K562 (cell line): ENCODE data around the gene LPAR3. TPM values are rescaled to one million over a fixed set of nuclear protein-coding genes. Genes with fewer than 3 reads are reported as not detected.

ENCODE experiments used
- ATAC-seq: fragments of 200-7000 bp; cut with Tn5 transposase; 3 replicates; pipeline ENCODE4 v1.9.1; 2020; ENCODE audit warnings: moderate library complexity
- Bru-seq: library from RNA; stranded (reverse); fragments of 400-500 nt; gene quantifications from one replicate; lab custom pipeline; 2021; lab: Mats Ljungman, UMichigan
- BruChase-seq, 2 experiments: library from RNA; stranded (reverse); fragments of 400-500 nt; gene quantifications; one replicate each; lab custom pipeline; 2021; lab: Mats Ljungman, UMichigan
- BruUV-seq: library from RNA; stranded (reverse); fragments of 400-500 nt; replicated peaks from 2 replicates; lab custom pipeline; 2021; lab: Mats Ljungman, UMichigan
- CTCF ChIA-PET: fragments of 300-600 bp; formaldehyde crosslinking; extraction: SDS; loops from one replicate; lab custom pipeline; 2021; ENCODE audit warnings: low intra/inter-chr PET ratio; lab: Yijun Ruan, JAX
- POLR2A ChIA-PET: fragments of 300-600, 350-650 bp; sonication (Branson Sonifier 250); formaldehyde crosslinking; extraction: SDS; loops from one replicate; lab custom pipeline; 2021; ENCODE audit warnings: antibody characterized with exemption, inconsistent platforms; lab: Yijun Ruan, JAX
- DNase-seq, 4 experiments: peaks; one replicate each; pipeline versions ENCODE4 v3.0.0 to v3.0.0-alpha.2; 2011 to 2018; ENCODE audit warnings: low spot score in 3 of 4, mixed read lengths in 3 of 4; ENCODE audit errors: extremely low read depth in 1 of 4
- FAIRE-seq: peaks from 2 replicates; lab custom pipeline; 2011; peaks lifted over from hg19 to GRCh38; lab: Jason Lieb, UNC
- H2AFZ ChIP-seq: 2 replicates; pipeline ENCODE4 v1.6.0; 2011; ENCODE audit warnings: low read depth, low read length, control low read depth, inconsistent platforms
- H3K27ac ChIP-seq: fragments of 200-600 bp; 3 replicates; pipeline ENCODE4 v1.8.0; 2011; ENCODE audit warnings: low read depth, mild to moderate bottlenecking, control low read depth, inconsistent platforms, low read length, moderate library complexity, mixed read lengths; ENCODE audit errors: extremely low read depth
- H3K27me3 ChIP-seq, 2 experiments: fragments of 300-600 bp in 1 of 2; 2 replicates in 1 of 2; 3 replicates in 1 of 2; pipeline versions ENCODE4 v1.6.0 to v1.8.0; 2011; ENCODE audit warnings: inconsistent platforms in 2 of 2, low read length in 2 of 2, mild to moderate bottlenecking in 1 of 2, mixed read lengths in 1 of 2, moderate library complexity in 1 of 2; ENCODE audit not compliant: control insufficient read depth in 2 of 2, insufficient read depth in 2 of 2
- H3K36me3 ChIP-seq: fragments of 300-600 bp; 3 replicates; pipeline ENCODE4 v1.8.0; 2011; ENCODE audit warnings: mild to moderate bottlenecking, low read length, inconsistent platforms; ENCODE audit not compliant: control insufficient read depth, insufficient read depth
- H3K4me1 ChIP-seq, 2 experiments: fragments of 200-600 bp in 1 of 2; replicated peaks in 1 of 2; 2 replicates in 1 of 2; 3 replicates in 1 of 2; pipeline versions ENCODE4 v1.5.1 to v1.8.0; 2011; ENCODE audit warnings: inconsistent platforms in 2 of 2, low read length in 2 of 2, mild to moderate bottlenecking in 1 of 2, mixed read lengths in 1 of 2, moderate library complexity in 1 of 2; ENCODE audit not compliant: control insufficient read depth in 2 of 2, insufficient read depth in 2 of 2
- H3K4me2 ChIP-seq: 2 replicates; pipeline ENCODE4 v1.6.1; 2011; ENCODE audit warnings: low read length, control low read depth, inconsistent platforms, mixed read lengths; ENCODE audit not compliant: insufficient read depth
- H3K4me3 ChIP-seq: fragments of 200-600 bp; sonication (generic), shearing (Covaris generic); 2 replicates; pipeline ENCODE4 v1.5.1; 2016; ENCODE audit warnings: control low read depth, inconsistent platforms
- H3K79me2 ChIP-seq: fragments of 200-600 bp; 3 replicates; pipeline ENCODE4 v1.8.0; 2011; ENCODE audit warnings: low read length, inconsistent platforms; ENCODE audit not compliant: control insufficient read depth, insufficient read depth
- H3K9ac ChIP-seq, 2 experiments: 2 replicates each; pipeline versions ENCODE4 v1.6.0 to v1.6.1; 2011; ENCODE audit warnings: low read depth in 2 of 2, low read length in 2 of 2, control low read depth in 1 of 2, inconsistent platforms in 1 of 2, mild to moderate bottlenecking in 1 of 2, mixed read lengths in 1 of 2; ENCODE audit not compliant: insufficient read depth in 1 of 2
- H3K9me1 ChIP-seq: one replicate; pipeline ENCODE4 v1.6.0; 2011; ENCODE audit warnings: inconsistent platforms, mild to moderate bottlenecking, low read length, moderate library complexity; ENCODE audit not compliant: control insufficient read depth, insufficient read depth
- H3K9me3 ChIP-seq: replicated peaks from 2 replicates; pipeline ENCODE4 v1.5.1; 2011; ENCODE audit warnings: low read depth, low read length, inconsistent platforms; ENCODE audit not compliant: control insufficient read depth, insufficient read depth
- H4K20me1 ChIP-seq: replicated peaks from 2 replicates; pipeline ENCODE4 v1.6.1; 2011; ENCODE audit warnings: low read length, inconsistent platforms, mixed read lengths; ENCODE audit not compliant: control insufficient read depth, insufficient read depth
- ARID2 ChIP-seq: fragments of 450-650 bp; IDR thresholded peaks from 2 replicates; pipeline ENCODE4 v1.6.1; 2017; ENCODE audit warnings: antibody characterized with exemption, mild to moderate bottlenecking
- CBX1 ChIP-seq: sonication (generic); IDR thresholded peaks from 2 replicates; pipeline ENCODE4 v1.6.1; 2016; ENCODE audit warnings: antibody characterized with exemption, low read depth, mild to moderate bottlenecking
- CC2D1A ChIP-seq: fragments of 450-650 bp; IDR thresholded peaks from 2 replicates; pipeline ENCODE4 v1.6.1; 2017; ENCODE audit warnings: mild to moderate bottlenecking
- DEAF1 ChIP-seq: fragments of 450-650 bp; formaldehyde crosslinking; IDR thresholded peaks from 2 replicates; pipeline ENCODE4 v1.4.0; 2020; ENCODE audit warnings: mild to moderate bottlenecking, moderate library complexity
- HDAC2 ChIP-seq: fragments of 450-650 bp; IDR thresholded peaks from 2 replicates; pipeline ENCODE4 v1.6.1; 2016; ENCODE audit warnings: mild to moderate bottlenecking
- KLF1 ChIP-seq: fragments of 450-650 bp; IDR thresholded peaks from 2 replicates; pipeline ENCODE4 v1.6.1; 2016; ENCODE audit warnings: missing genetic modification characterization, missing compliant biosample characterization
- MBD2 ChIP-seq: sonication (generic); IDR thresholded peaks from 2 replicates; pipeline ENCODE4 v1.6.1; 2016; ENCODE audit warnings: low read depth, borderline replicate concordance
- NBN ChIP-seq: fragments of 450-650 bp; IDR thresholded peaks from 2 replicates; pipeline ENCODE4 v1.6.1; 2016; ENCODE audit warnings: low read depth, mild to moderate bottlenecking
- NCOA1 ChIP-seq: fragments of 450-650 bp; IDR thresholded peaks from 2 replicates; pipeline ENCODE4 v1.6.1; 2016; ENCODE audit warnings: low read depth
- NCOA4 ChIP-seq: fragments of 450-650 bp; IDR thresholded peaks from 2 replicates; pipeline ENCODE4 v1.6.1; 2018; ENCODE audit warnings: mild to moderate bottlenecking; ENCODE audit not compliant: partially characterized antibody
- NCOA6 ChIP-seq: fragments of 450-650 bp; IDR thresholded peaks from 2 replicates; pipeline ENCODE4 v1.6.1; 2017; ENCODE audit warnings: mild to moderate bottlenecking
- NFIC ChIP-seq: fragments of 450-650 bp; IDR thresholded peaks from 2 replicates; pipeline ENCODE4 v1.6.1; 2017; ENCODE audit warnings: mild to moderate bottlenecking, inconsistent platforms
- SIRT6 ChIP-seq: IDR thresholded peaks from one replicate; pipeline ENCODE4 v1.6.1; 2012; ENCODE audit warnings: low read depth, mild to moderate bottlenecking, control low read depth, inconsistent platforms, low read length, moderate library complexity
- SNIP1 ChIP-seq: fragments of 450-650 bp; IDR thresholded peaks from 2 replicates; pipeline ENCODE4 v1.7.1; 2017; ENCODE audit warnings: low read depth, mild to moderate bottlenecking
- TSC22D4 ChIP-seq: fragments of 450-650 bp; IDR thresholded peaks from 2 replicates; pipeline ENCODE4 v1.6.1; 2016; ENCODE audit warnings: missing genetic modification characterization, missing biosample characterization, control low read depth
- ZBTB26 ChIP-seq: fragments of 450-650 bp; formaldehyde crosslinking; IDR thresholded peaks from 2 replicates; pipeline ENCODE4 v1.4.0; 2022; ENCODE audit warnings: missing genetic modification characterization
- ZKSCAN8 ChIP-seq: fragments of 200-800 bp; sonication (Bioruptor generic); IDR thresholded peaks from 2 replicates; pipeline ENCODE4 v1.6.1; 2016; ENCODE audit warnings: missing genetic modification characterization, missing compliant biosample characterization
- ZNF668 ChIP-seq: fragments of 250-450 bp; sonication (Bioruptor Pico); IDR thresholded peaks from 2 replicates; pipeline ENCODE4 v1.8.0; 2022; ENCODE audit warnings: mild to moderate bottlenecking, inconsistent platforms
- WGBS: fragments of 100-300 bp; shearing (Covaris generic); methylation state at CpG from one replicate; pipeline ENCODE4 v1.1.6; 2016; ENCODE audit warnings: low coverage, mixed read lengths; ENCODE audit not compliant: insufficient coverage; ENCODE audit errors: missing lambda C conversion rate; 5-methylcytosine and 5-hydroxymethylcytosine counted together
- in situ Hi-C: fragments of 300-500 bp; cut with MboI; formaldehyde crosslinking; loops from 4 replicates; pipeline ENCODE4 v1.15.0; 2018; ENCODE audit warnings: inconsistent platforms, mixed read lengths
- intact Hi-C: fragments of 100-400 bp; cut with micrococcal nuclease; formaldehyde crosslinking; loops from 2 replicates; pipeline ENCODE4 v1.14.2; 2022
- long read RNA-seq, 3 experiments: library from polyadenylated mRNA in 2 of 3; library from RNA in 1 of 3; unstranded in 2 of 3; stranded (forward) in 1 of 3; transcript quantifications; one replicate each; pipeline ENCODE4 v2.0.0, GENCODE V29; 2019 to 2022
- polyA minus RNA-seq, 3 experiments: library from RNA; depleted of rRNA, polyadenylated mRNA; stranded (reverse); fragments of >200 nt; gene quantifications; 2 replicates each; pipeline ENCODE4 v1.2.3, GENCODE V29; 2011
- polyA plus RNA-seq, 8 experiments: library from polyadenylated mRNA; depleted of rRNA in 4 of 8; stranded (reverse) in 5 of 8; unstranded in 3 of 8; fragments of >200 nt; fragmentation: Nextera tagmentation in 2 of 8; fragmentation: Illumina TruSeq in 1 of 8; extraction: Ambion mirVana in 2 of 8; extraction: Trizol in 1 of 8; gene quantifications; 2 replicates each; pipeline versions ENCODE4 v1.2.1 to v1.2.3, GENCODE V29; 2011 to 2014; ENCODE audit warnings: inconsistent platforms in 1 of 8, missing spikeins in 1 of 8
- total RNA-seq, 7 experiments: library from RNA; depleted of rRNA in 6 of 7; stranded (reverse); fragments of >200 nt in 6 of 7; fragmentation: Illumina TruSeq in 2 of 7; extraction: Trizol in 2 of 7; gene quantifications; 2 replicates each; pipeline versions ENCODE4 v1.2.1 to v1.2.3, GENCODE V29; 2011 to 2021; ENCODE audit warnings: low replicate concordance in 1 of 7

LPAR3 gene
- total RNA-seq (2011; cell fraction: chromatin; rRNA removed; ENCODE audit: low replicate concordance): not detected in 2 replicates
- total RNA-seq (2011; cell fraction: nucleolus; rRNA removed): not detected in 2 replicates
- total RNA-seq (2011; cell fraction: nucleoplasm; rRNA removed): not detected in 2 replicates
- total RNA-seq (2014; rRNA removed) (not detected in 2 replicates), total RNA-seq (2014; rRNA removed; fragmentation: Illumina TruSeq; extraction: Trizol) (not detected in 2 replicates), total RNA-seq (2015; rRNA removed; fragmentation: Illumina TruSeq; extraction: Trizol) (not detected in 2 replicates), total RNA-seq (2021) (0.11 TPM in 2 replicates), polyA plus RNA-seq (2011; rRNA removed) (not detected in 2 replicates), polyA plus RNA-seq (2014; fragmentation: Illumina TruSeq; extraction: Trizol) (not detected in 2 replicates), polyA plus RNA-seq (2014; fragmentation: Nextera tagmentation; extraction: Ambion mirVana) (not detected), polyA plus RNA-seq (2014; rRNA removed) (not detected in 2 replicates), polyA minus RNA-seq (2011; rRNA and poly(A)+ RNA removed) (not detected in 2 replicates), Bru-seq, nascent RNA (percentile 17 among the genes with signal in this experiment), BruChase-seq, experiment 1, labeled RNA remaining after a 2-hour chase (percentile 16 among the genes with signal in this experiment), BruChase-seq, experiment 2, labeled RNA remaining after a 6-hour chase (percentile 13 among the genes with signal in this experiment)
- polyA plus RNA-seq (2011; cell fraction: cytosol; rRNA removed): not detected in 2 replicates
- polyA plus RNA-seq (2011; cell fraction: nucleus; rRNA removed): not detected in 2 replicates
- polyA plus RNA-seq (2012): 0.03 TPM in 1 of 2 replicates, not detected in the other
- not detected in 2 replicates for polyA minus RNA-seq (2011; cell fraction: cytosol; rRNA and poly(A)+ RNA removed)
- not detected in 2 replicates for polyA minus RNA-seq (2011; cell fraction: nucleus; rRNA and poly(A)+ RNA removed)
- long read RNA-seq, experiment 1: 0 reads
- long read RNA-seq, experiment 2: 0 reads
- long read RNA-seq, experiment 3: 0 reads

- H3K27me3 ChIP-seq: peaks cover 11 to 19% of the 10 kb centered on the region in 2 experiments; a peak in 4 of 5 replicates
- no peak within 1 kb of the TSS for H3K4me2 ChIP-seq
- FAIRE-seq: no peak
- in situ Hi-C loops: no loop called here
- H3K36me3 ChIP-seq: no peaks in the 10 kb centered on the region
- 26% methylated on average over 24 of the region's 93 CpGs for WGBS
- H3K79me2 ChIP-seq: no peaks in the 10 kb centered on the region
- H4K20me1 ChIP-seq: no peaks in the 10 kb centered on the region
- ChIA-PET POLR2A (no interaction called here), CTCF (no interaction called here)
- ATAC-seq: peak; percentile 58
- intact Hi-C loops: no loop called here
- H3K4me3 ChIP-seq: no peak within 1 kb of the TSS
- H2AFZ ChIP-seq: no peak within 1 kb of the TSS
- no peaks in the 10 kb centered on the region for H3K9me3 ChIP-seq
- peak in 2 of 4 experiments; percentile 2 to 13 for DNase-seq
- H3K9me1 ChIP-seq: peaks cover 4% of the 10 kb centered on the region
- no peak within 1 kb of the TSS for H3K27ac ChIP-seq
- H3K9ac ChIP-seq: no peak within 1 kb of the TSS
- BruUV-seq: no TSS peak
- peaks cover 0 to 9% of the 10 kb centered on the region in 2 experiments; a peak in 1 of 5 replicates for H3K4me1 ChIP-seq
- no peak for TF ChIP-seq ZKSCAN8 (CRISPR knock-in tag)
- TF ChIP-seq DEAF1 (CRISPR knock-in tag): no peak
- no peak for TF ChIP-seq MBD2
- TF ChIP-seq HDAC2: no peak
- no peak for TF ChIP-seq ARID2
- no peak for TF ChIP-seq NCOA1
- no peak for TF ChIP-seq CBX1
- TF ChIP-seq ZNF668 (CRISPR knock-in tag): no peak
- TF ChIP-seq NCOA6: no peak
- no peak for TF ChIP-seq NBN
- TF ChIP-seq KLF1: no peak
- TF ChIP-seq NFIC: no peak
- TF ChIP-seq SIRT6: no peak
- no peak for TF ChIP-seq NCOA4
- TF ChIP-seq CC2D1A: no peak
- TF ChIP-seq SNIP1: no peak
- no peak for TF ChIP-seq ZBTB26
- no peak for TF ChIP-seq TSC22D4 (tag)
These were observed at the start of gene LPAR3 for GRCh38 chr1:84892705-84893618. Gene LPAR3 (minus strand): TSS chr1:84893206. CDS start chr1:84866120, 27,086 bp downstream.
